T-cell (primary cell): ENCODE results near the gene C1QL4. TPM values are rescaled to one million over a fixed set of nuclear protein-coding genes. Genes with fewer than 3 reads are reported as not detected.

Experiments
- ATAC-seq, 4 experiments: fragments of 200-7000 bp in 3 of 4; fragments of 150-1000 bp in 1 of 4; cut with Tn5 transposase; replicated peaks in 1 of 4; 1 replicate in 3 of 4; 2 replicates in 1 of 4; pipeline ENCODE4 v1.10.0; 2021; ENCODE audit warnings: moderate library complexity in 3 of 4, mild to moderate bottlenecking in 2 of 4, moderate number of reproducible peaks in 1 of 4
- CTCF ChIA-PET, 2 donors: fragments of 300-600 bp; sonication (Branson Sonifier 250); formaldehyde crosslinking; loops; one replicate each; lab custom pipeline; 2022; ENCODE audit warnings: antibody characterized with exemption in 2 of 2; lab: Charles Lee
- POLR2A ChIA-PET, 2 donors: fragments of 300-600 bp; sonication (Branson Sonifier 250); formaldehyde crosslinking; loops; one replicate each; lab custom pipeline; 2022; ENCODE audit warnings: antibody characterized with exemption in 2 of 2; lab: Charles Lee
- DNase-seq, 35 experiments: peaks; one replicate each; pipeline versions ENCODE4 v3.0.0 to v3.0.0-alpha.2; 2013 to 2023
- H3K27ac ChIP-seq: one replicate; pipeline ENCODE4 v1.5.1; 2013; ENCODE audit warnings: low read length
- H3K27me3 ChIP-seq, 2 experiments: replicated peaks in 1 of 2; 1 replicate in 1 of 2; 2 replicates in 1 of 2; pipeline versions ENCODE4 v1.6.1 to v1.7.0; 2013; ENCODE audit warnings: low read length in 1 of 2, mixed read lengths in 1 of 2; ENCODE audit not compliant: control insufficient read depth in 2 of 2, insufficient read depth in 2 of 2; ENCODE audit errors: extremely low read depth in 1 of 2
- H3K36me3 ChIP-seq, 2 donors: 1 replicate in 1 of 2; 2 replicates in 1 of 2; pipeline versions ENCODE4 v1.6.1 to v1.7.0; 2013; ENCODE audit warnings: low read length in 1 of 2; ENCODE audit not compliant: control insufficient read depth in 2 of 2, insufficient read depth in 1 of 2; ENCODE audit errors: extremely low read depth in 1 of 2
- H3K4me1 ChIP-seq, 2 experiments: 1 replicate in 1 of 2; 2 replicates in 1 of 2; pipeline versions ENCODE4 v1.6.1 to v1.7.0; 2013; ENCODE audit warnings: low read length in 2 of 2, mixed read lengths in 1 of 2; ENCODE audit not compliant: insufficient read depth in 2 of 2, control insufficient read depth in 1 of 2; ENCODE audit errors: extremely low read depth in 1 of 2
- H3K4me3 ChIP-seq, 2 donors: 1 replicate in 1 of 2; 2 replicates in 1 of 2; pipeline versions ENCODE4 v1.5.1 to v1.7.0; 2013; ENCODE audit warnings: mild to moderate bottlenecking in 2 of 2, low read length in 1 of 2, moderate library complexity in 1 of 2; ENCODE audit not compliant: control insufficient read depth in 1 of 2; ENCODE audit errors: extremely low read depth in 1 of 2
- H3K9me3 ChIP-seq: 2 replicates; pipeline ENCODE4 v1.7.0; 2013
- H3K27ac Mint-ChIP-seq, 2 donors: one replicate each; pipeline ENCODE4 v1.8.0; 2020 to 2021; ENCODE audit warnings: mild to moderate bottlenecking in 2 of 2, mixed read lengths in 2 of 2
- H3K27me3 Mint-ChIP-seq, 2 donors: one replicate each; pipeline ENCODE4 v1.8.0; 2021 to 2022; ENCODE audit warnings: mixed read lengths in 2 of 2
- H3K36me3 Mint-ChIP-seq: one replicate; pipeline ENCODE4 v1.8.0; 2021; ENCODE audit warnings: mixed read lengths
- H3K4me1 Mint-ChIP-seq, 3 donors: one replicate each; pipeline ENCODE4 v1.8.0; 2020 to 2022; ENCODE audit warnings: mixed read lengths in 3 of 3, mild to moderate bottlenecking in 1 of 3
- H3K4me3 Mint-ChIP-seq, 3 donors: one replicate each; pipeline ENCODE4 v1.8.0; 2020 to 2022; ENCODE audit warnings: mild to moderate bottlenecking in 3 of 3, mixed read lengths in 3 of 3, moderate library complexity in 3 of 3
- H3K9me3 Mint-ChIP-seq, 3 donors: one replicate each; pipeline ENCODE4 v1.8.0; 2020 to 2022; ENCODE audit warnings: mixed read lengths in 3 of 3
- WGBS: methylation state at CpG from one replicate; pipeline ENCODE4 v1.1.5; 2013; ENCODE audit warnings: missing lambda C conversion rate; ENCODE audit not compliant: insufficient coverage; 5-methylcytosine and 5-hydroxymethylcytosine counted together
- total RNA-seq, 35 experiments: library from RNA in 6 of 35; stranded (reverse) in 6 of 35; fragments of 120-200 nt in 1 of 35; gene quantifications; one replicate each; pipeline versions ENCODE4 v1.2.1 to v1.2.4 and lab custom pipeline; 2013 to 2026

C1QL4 gene
- total RNA-seq, 5 donors from 2014 or later (not counting 1 experiment from before 2014, with no cell fraction given), result not detected

DNA sequence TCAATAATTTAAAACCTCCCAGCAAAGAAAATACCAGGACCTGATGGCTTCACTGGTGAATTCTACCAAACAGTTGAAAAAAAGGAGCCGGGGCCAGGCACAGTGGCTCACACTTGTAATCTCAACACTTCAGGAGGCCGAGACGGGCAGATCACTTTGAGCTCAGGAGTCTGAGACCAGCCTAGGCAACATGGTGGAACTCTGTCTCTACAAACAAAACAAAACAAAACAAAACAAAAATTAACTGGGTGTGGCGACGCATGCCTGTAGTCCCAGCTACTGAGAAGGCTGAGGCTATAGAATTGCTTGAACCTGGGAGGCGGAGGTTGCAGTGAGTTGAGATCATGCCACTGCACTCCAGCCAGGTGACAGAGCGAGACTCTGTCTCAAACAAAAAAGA is 27.6 kb downstream of the C1QL4 start:
- DNase-seq (no peak), ATAC-seq (no peak)
- Mint-ChIP-seq H3K4me1 (no peaks in the 10 kb centered on the region), H3K9me3 (no peaks in the 10 kb centered on the region), H3K27me3 (peaks cover 31 to 49% of the 10 kb centered on the region in 2 donors), H3K4me3 (no peak overlapping the region), H3K36me3 (no peaks in the 10 kb centered on the region), H3K27ac (no peak overlapping the region)
- Histone ChIP-seq H3K4me1 (no peaks in the 10 kb centered on the region), H3K27me3 (peaks cover 0 to 11% of the 10 kb centered on the region in 2 experiments), H3K27ac (no peak overlapping the region), H3K9me3 (no peaks in the 10 kb centered on the region), H3K36me3 (no peaks in the 10 kb centered on the region), H3K4me3 (no peak overlapping the region)
- POLR2A ChIA-PET, result no interaction called here
- 88% methylated on average over 5 of the region's 7 CpGs for WGBS
- CTCF ChIA-PET, result interaction anchor here in 1 of 2 donors (0.6 kb wide), 1 partner anchor 421 kb away, joined by 3 read pairs; no protein-coding TSS in a partner anchor

- Mint-ChIP-seq H3K27ac (no peak overlapping the region), H3K27me3 (peaks cover 43 to 51% of the 10 kb centered on the region in 2 donors), H3K9me3 (no peaks in the 10 kb centered on the region), H3K36me3 (no peaks in the 10 kb centered on the region), H3K4me1 (peaks cover 0 to 3% (median 0%) of the 10 kb centered on the region in 3 donors), H3K4me3 (no peak overlapping the region)
- no peak overlapping the region for H3K4me3 ChIP-seq
- DNase-seq (no peak), ATAC-seq (no peak)
- no peaks in the 10 kb centered on the region for H3K4me1 ChIP-seq
- H3K36me3 ChIP-seq, result no peaks in the 10 kb centered on the region
- CTCF ChIA-PET, result interaction anchor here in 1 of 2 donors (0.6 kb wide), 2 partner anchors 260 to 317 kb away, joined by 4 to 5 read pairs; partner anchors contain the start of gene PRPF40B
- WGBS, result 78% methylated on average over 4 of the region's 6 CpGs
- no peaks in the 10 kb centered on the region for H3K9me3 ChIP-seq
- POLR2A ChIA-PET, result no interaction called here
- peaks cover 0 to 21% of the 10 kb centered on the region in 2 experiments for H3K27me3 ChIP-seq
- H3K27ac ChIP-seq, result no peak overlapping the region
These were observed 31.1 kb downstream of the C1QL4 start for GRCh38 chr12:49305762-49306510.

DNA sequence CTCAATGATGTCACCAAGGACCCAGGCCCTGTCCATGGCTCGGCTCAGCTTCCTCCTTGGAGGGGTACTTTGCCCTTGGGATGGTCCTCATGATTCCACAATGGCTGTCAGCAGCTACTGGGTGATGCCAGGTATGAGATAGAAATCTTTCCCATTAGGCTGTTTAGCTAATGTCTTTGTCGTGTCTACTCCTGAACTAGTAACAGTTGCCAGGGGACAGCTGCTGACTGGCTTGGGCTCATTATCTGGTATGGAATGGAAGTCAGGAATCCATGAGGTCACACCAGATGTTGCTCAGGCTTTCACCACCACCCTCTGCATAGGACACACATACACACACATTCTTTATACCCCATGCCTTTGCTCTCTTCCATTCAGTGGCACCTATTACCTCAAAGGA is 32.8 kb downstream of the C1QL4 start:
- Mint-ChIP-seq H3K36me3 (no peaks in the 10 kb centered on the region), H3K27me3 (peaks cover 34 to 45% of the 10 kb centered on the region in 2 donors), H3K4me1 (peaks cover 0 to 3% (median 0%) of the 10 kb centered on the region in 3 donors), H3K27ac (no peak overlapping the region), H3K4me3 (no peak overlapping the region), H3K9me3 (no peaks in the 10 kb centered on the region)
- Histone ChIP-seq H3K27ac (no peak overlapping the region), H3K4me3 (no peak overlapping the region), H3K9me3 (no peaks in the 10 kb centered on the region), H3K36me3 (no peaks in the 10 kb centered on the region), H3K27me3 (peaks cover 0 to 21% of the 10 kb centered on the region in 2 experiments), H3K4me1 (no peaks in the 10 kb centered on the region)
- POLR2A ChIA-PET, result no interaction called here
- whole genome bisulfite sequencing, result 67% methylated on average over 1 of the region's 2 CpGs
- CTCF ChIA-PET, result interaction anchor here (0.5 to 1.1 kb wide), 2 partner anchors 14 to 17 kb away, joined by 3 read pairs; no protein-coding TSS in a partner anchor
- ATAC-seq (no peak), DNase-seq (no peak)

DNA sequence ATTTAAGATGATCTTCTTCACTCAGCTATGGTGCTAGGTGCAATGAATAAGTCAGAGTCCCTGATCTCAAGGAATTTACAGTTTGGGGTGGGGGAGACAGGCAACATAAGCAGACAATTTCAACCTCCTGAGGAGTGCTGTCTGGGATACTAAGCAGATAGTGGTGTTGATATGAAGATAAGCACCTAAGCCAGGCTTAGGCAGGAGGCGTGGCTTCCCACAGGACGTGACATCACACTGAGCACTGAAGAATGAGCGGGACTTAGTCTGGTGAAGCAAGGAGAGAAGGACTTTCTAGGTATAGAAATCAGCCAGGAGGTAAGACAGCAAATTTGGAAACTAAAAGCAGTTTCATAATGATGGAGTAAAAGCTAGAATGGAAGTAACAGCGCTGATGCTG is 35.2 kb downstream of the C1QL4 start:
- WGBS, result 28% methylated on average over 3 of the region's 4 CpGs
- Histone ChIP-seq H3K27ac (no peak overlapping the region), H3K4me1 (peaks cover 0 to 12% of the 10 kb centered on the region in 2 experiments), H3K9me3 (no peaks in the 10 kb centered on the region), H3K27me3 (peaks cover 5 to 41% of the 10 kb centered on the region in 2 experiments), H3K4me3 (no peak overlapping the region), H3K36me3 (no peaks in the 10 kb centered on the region)
- DNase-seq, result no peak
- no peaks in the 10 kb centered on the region for H3K9me3 Mint-ChIP-seq
- no peak for ATAC-seq
- ChIA-PET POLR2A (no interaction called here), CTCF (interaction anchor here in 1 of 2 donors (0.8 kb wide), 1 partner anchor 13 kb away, joined by 3 read pairs; no protein-coding TSS in a partner anchor)
- peaks cover 9 to 20% (median 14%) of the 10 kb centered on the region in 3 donors for H3K4me1 Mint-ChIP-seq
- H3K36me3 Mint-ChIP-seq, result no peaks in the 10 kb centered on the region
- no peak overlapping the region for H3K27ac Mint-ChIP-seq
- peaks cover 42 to 50% of the 10 kb centered on the region in 2 donors for H3K27me3 Mint-ChIP-seq
- H3K4me3 Mint-ChIP-seq, result no peak overlapping the region

DNA sequence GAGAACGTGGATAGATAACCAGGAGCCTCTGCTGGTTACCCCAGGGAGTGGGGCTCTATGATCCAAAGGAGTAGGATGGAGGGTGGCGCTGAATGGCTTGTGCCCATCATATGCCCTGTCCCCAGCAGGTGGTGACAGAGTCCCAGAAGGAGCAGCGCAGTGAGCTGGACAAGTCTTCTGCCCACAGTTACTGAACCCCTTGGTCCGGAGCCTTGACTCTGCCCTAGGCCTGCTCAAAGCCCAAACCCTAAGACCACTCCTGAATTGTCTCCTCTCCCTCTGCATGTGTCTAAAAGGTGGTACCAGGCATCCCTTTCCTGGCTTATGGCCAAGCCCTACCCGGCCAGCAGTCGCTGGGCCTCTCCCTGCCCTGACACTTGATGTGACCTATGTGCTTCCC is 38.8 kb downstream of the C1QL4 start:
- Mint-ChIP-seq H3K36me3 (no peaks in the 10 kb centered on the region), H3K4me3 (peak overlapping the region in 1 of 3 donors; percentile 70), H3K4me1 (peaks cover 9 to 27% (median 17%) of the 10 kb centered on the region in 3 donors), H3K9me3 (no peaks in the 10 kb centered on the region), H3K27ac (no peak overlapping the region), H3K27me3 (peaks cover 48 to 53% of the 10 kb centered on the region in 2 donors)
- Histone ChIP-seq H3K4me1 (peaks cover 0 to 30% of the 10 kb centered on the region in 2 experiments), H3K9me3 (no peaks in the 10 kb centered on the region), H3K27me3 (peaks cover 8 to 69% of the 10 kb centered on the region in 2 experiments), H3K36me3 (no peaks in the 10 kb centered on the region), H3K4me3 (no peak overlapping the region), H3K27ac (no peak overlapping the region)
- POLR2A ChIA-PET, result no interaction called here
- CTCF ChIA-PET, result interaction anchor here in 1 of 2 donors (1.0 to 1.4 kb wide), 2 partner anchors 25 to 49 kb away, joined by 3 to 5 read pairs; partner anchors contain the start of genes DNAJC22 and TROAP
- ATAC-seq (no peak), DNase-seq (no peak)
- 40% methylated on average over 6 of the region's 6 CpGs for WGBS

DNA sequence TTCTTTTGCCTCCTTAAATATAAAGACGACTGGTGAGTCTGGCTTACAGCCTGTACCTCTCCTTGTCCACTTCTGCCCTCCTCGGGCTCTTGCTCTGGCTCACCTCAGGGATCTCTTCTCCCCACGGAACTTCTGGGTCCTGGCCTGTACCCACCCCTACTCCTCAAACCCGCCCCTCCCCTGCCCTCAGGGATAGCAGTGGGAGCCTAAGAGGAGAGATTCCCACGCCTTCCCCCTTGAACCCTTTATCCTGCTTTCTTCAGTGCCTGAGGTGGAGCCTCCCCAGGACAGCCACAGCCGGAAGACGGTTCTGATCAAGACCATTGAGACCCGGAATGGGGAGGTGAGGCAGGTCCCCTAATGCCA is 39.3 kb downstream of the C1QL4 start:
- no peaks in the 10 kb centered on the region for H3K9me3 ChIP-seq
- H3K4me1 ChIP-seq, result peaks cover 0 to 30% of the 10 kb centered on the region in 2 experiments
- Mint-ChIP-seq H3K27me3 (peaks cover 43 to 49% of the 10 kb centered on the region in 2 donors), H3K36me3 (no peaks in the 10 kb centered on the region), H3K27ac (no peak overlapping the region), H3K4me3 (peak overlapping the region; percentile 9 to 70 (median 25)), H3K4me1 (peaks cover 9 to 27% (median 17%) of the 10 kb centered on the region in 3 donors), H3K9me3 (no peaks in the 10 kb centered on the region)
- ChIA-PET CTCF (interaction anchor here in 1 of 2 donors (0.6 to 1.4 kb wide), 5 partner anchors 25 to 246 kb away, joined by 3 to 6 read pairs (median 4); partner anchors contain the start of genes C1QL4 and TROAP), POLR2A (no interaction called here)
- no peak overlapping the region for H3K27ac ChIP-seq
- DNase-seq (no peak), ATAC-seq (no peak)
- H3K4me3 ChIP-seq, result no peak overlapping the region
- peaks cover 8 to 74% of the 10 kb centered on the region in 2 experiments for H3K27me3 ChIP-seq
- 7% methylated on average over 2 of the region's 8 CpGs for WGBS
- H3K36me3 ChIP-seq, result no peaks in the 10 kb centered on the region
